ENCODE data around the gene ZNF821.

DNA sequence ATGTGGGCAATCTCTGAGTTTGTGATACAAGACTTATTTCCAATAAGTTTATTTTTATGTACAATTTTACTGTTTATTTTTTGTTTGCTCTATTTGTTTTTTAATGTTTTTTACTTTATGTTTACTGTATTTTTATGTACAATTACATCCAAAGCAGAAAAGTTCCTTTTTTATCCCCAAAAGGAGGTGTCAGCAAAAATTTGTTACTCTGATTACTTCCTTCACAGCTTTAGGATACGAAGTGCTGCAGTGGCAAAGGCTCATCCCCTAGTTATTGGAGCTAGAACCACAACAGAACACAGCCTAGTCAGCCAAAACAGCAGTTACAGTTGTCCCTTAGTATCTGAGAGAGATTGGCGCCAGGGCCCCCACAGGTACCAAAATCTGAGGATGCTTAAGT, 47.0 kb upstream of the ZNF821 start:
- TF ChIP-seq, protein P1, sequence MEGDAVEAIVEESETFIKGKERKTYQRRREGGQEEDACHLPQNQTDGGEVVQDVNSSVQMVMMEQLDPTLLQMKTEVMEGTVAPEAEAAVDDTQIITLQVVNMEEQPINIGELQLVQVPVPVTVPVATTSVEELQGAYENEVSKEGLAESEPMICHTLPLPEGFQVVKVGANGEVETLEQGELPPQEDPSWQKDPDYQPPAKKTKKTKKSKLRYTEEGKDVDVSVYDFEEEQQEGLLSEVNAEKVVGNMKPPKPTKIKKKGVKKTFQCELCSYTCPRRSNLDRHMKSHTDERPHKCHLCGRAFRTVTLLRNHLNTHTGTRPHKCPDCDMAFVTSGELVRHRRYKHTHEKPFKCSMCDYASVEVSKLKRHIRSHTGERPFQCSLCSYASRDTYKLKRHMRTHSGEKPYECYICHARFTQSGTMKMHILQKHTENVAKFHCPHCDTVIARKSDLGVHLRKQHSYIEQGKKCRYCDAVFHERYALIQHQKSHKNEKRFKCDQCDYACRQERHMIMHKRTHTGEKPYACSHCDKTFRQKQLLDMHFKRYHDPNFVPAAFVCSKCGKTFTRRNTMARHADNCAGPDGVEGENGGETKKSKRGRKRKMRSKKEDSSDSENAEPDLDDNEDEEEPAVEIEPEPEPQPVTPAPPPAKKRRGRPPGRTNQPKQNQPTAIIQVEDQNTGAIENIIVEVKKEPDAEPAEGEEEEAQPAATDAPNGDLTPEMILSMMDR (IDR thresholded peaks at IDR 0.05; ENCODE audit: low read depth, low read length, poor library complexity, severe bottlenecking), result no peak
- TF ChIP-seq EZH2phosphoT487 (IDR thresholded peaks at IDR 0.05; ENCODE audit: borderline replicate concordance, low read length), result no peak

Measured in DOHH2 (cell line).